H7 (cell line): ENCODE measurements around the gene LDLRAD4. TPM values are rescaled to one million over a fixed set of nuclear protein-coding genes. Genes with fewer than 3 reads are reported as not detected.

Experiments used
- DNase-seq: peaks from one replicate; pipeline ENCODE4 v3.0.0; 2012
- H3K27me3 ChIP-seq: 2 replicates; pipeline ENCODE4 v1.6.0; 2011; ENCODE audit warnings: mild to moderate bottlenecking, low read length; ENCODE audit not compliant: control insufficient read depth, insufficient read depth
- H3K36me3 ChIP-seq: replicated peaks from 2 replicates; pipeline ENCODE4 v1.5.1; 2011; ENCODE audit warnings: low read length; ENCODE audit not compliant: control insufficient read depth, insufficient read depth
- H3K4me3 ChIP-seq: 2 replicates; pipeline ENCODE4 v1.5.1; 2011; ENCODE audit warnings: low read depth, mild to moderate bottlenecking, control low read depth, low read length, moderate library complexity; ENCODE audit not compliant: insufficient read depth
- total RNA-seq: library from RNA; depleted of rRNA; stranded (reverse); fragments of >200 nt; shearing (Covaris generic); gene quantifications from 2 replicates; pipeline ENCODE4 v1.2.3, GENCODE V29; 2014

Gene LDLRAD4
- total RNA-seq, 1 experiment from 2014 or later, result 21.0 TPM

DNA sequence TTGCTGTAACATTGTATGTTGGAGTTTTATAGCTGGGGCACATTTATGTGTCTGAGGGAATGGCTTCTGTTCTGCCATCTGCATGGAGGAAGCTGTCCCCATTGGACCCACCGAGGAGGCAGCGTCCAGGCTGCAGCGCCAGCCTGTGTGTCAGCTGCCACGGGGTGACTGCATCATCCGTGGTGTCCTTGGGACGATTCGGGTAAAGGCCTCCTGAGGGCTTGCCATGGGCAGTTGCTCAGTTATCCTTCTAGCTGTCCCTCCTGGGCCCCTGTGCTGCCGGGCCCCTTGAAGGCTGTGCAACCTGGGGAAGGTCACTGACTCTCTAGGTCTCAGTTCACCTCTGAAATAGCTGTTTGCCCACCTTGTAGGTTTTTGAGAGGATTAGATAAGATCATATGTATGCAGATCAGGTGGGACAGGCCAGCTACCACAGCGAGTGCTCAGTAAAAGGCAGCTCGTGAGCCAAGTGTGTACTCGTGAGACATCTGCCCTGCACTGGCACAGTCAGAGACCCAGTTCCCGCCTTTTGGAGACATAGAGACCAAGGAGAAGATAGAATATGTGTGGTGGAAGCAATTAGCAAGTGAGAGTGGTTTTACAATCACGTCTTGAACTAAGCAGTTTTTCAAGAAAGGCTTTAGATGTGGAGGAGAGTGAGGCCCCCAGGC lies 10.6 kb downstream of the LDLRAD4 start:
- Histone ChIP-seq H3K27me3 (no peaks in the 10 kb centered on the region), H3K4me3 (no peak overlapping the region), H3K36me3 (no peaks in the 10 kb centered on the region)
- DNase-seq, result no peak

DNA sequence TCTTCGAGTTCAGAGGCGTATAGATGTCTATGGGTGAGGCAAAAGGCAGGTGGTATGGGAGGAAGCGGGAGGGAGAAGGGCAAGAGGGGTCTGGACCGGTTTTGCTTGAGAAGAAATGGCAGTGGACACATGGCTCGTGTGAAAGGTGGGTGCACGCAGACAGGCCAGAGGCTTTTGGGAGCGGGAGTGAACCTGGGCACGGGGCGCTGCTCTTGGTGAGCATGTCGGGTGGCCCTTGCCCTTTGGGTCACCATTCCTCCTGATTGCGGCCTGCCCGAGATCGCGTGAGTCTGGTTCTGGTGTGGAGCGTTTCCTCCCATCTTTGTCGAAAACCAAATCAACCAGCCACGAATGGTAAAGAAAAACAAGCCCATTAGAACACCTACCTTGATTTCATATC lies 12.6 kb downstream of the LDLRAD4 start:
- Histone ChIP-seq H3K4me3 (no peak overlapping the region), H3K27me3 (no peaks in the 10 kb centered on the region), H3K36me3 (no peaks in the 10 kb centered on the region)
- no peak for DNase-seq

DNA sequence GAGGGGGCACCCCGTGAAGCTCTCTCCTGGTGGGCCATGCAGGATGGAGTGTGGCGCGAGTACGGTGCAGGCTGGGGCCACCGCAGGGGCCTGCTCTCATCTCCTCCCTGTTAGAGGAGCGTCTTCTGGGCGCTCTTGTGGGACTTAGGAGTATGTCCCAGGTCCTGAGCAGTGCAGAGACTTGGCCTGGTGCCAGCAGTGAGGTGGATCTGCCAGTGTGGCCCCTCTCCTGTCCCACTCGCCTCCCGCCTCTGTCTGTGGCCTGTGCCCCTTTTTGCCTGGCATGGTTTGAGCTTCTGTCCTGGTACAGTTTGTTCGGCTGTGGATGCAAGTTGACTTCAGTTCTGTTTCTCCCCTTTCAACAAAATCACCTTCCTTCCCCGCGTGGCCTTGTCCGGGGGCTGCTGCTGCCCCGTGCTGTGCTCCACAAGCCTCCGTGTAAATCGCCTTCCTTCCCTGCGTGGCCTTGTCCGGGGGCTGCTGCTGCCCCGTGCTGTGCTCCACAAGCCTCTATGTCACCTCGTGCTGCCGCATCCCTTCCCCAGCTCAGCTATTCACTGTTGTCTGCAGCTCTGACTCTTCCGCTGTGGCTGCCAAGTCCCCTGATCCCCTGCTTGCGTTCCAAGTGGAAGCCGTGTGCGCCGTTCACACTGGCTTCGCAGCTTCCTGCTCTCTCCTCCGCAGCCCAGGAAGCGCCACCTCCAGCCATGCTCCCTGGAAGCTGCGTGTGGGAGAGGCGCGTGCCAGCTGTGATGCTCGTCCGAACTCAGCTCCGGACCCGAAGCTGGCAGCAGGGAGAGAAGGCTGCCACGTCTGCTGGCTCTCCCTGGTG lies 13.7 kb downstream of the LDLRAD4 start:
- H3K27me3 ChIP-seq, result no peaks in the 10 kb centered on the region
- no peak for DNase-seq
- no peak overlapping the region for H3K4me3 ChIP-seq
- no peaks in the 10 kb centered on the region for H3K36me3 ChIP-seq

DNA sequence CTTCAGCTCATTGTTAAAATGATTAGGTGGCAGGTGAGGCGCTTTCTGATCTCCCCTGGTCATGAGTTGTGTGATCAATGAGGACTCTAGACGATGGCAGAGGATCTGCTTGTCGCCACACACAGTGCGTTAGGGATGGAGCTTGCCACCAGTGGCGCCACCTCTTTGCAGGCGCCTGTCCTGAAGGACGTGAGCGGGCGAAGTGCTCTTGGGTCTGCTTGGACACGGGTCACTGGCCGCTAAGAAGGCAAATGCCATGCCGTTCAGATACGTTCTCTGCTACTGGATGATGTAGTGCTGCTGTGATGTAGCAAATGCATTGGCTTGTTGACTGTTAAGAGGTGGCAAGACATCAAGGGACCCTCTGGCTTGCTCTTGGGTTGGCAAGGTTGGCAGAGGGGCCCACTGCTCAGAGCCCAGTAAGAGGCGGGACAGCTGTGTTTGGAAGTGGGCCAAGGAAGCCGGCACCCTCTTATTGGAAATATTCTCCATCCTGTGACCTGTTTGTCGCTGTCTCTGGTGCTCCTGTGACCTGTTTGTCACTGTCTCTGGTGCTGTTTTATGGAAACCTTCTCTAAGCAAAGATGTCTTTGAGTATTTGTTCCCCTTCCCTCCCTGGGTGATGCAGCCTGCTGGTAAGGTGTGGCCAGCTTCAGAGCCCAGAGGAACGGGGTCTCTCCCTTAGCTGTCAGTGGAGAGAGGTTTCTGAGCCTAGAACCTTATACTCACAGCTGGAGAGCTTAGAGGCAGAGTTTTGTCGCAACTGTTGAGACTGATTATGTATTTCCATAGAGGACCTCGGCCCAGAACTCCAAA lies 14.6 kb downstream of the LDLRAD4 start:
- DNase-seq, result no peak
- Histone ChIP-seq H3K4me3 (no peak overlapping the region), H3K36me3 (no peaks in the 10 kb centered on the region), H3K27me3 (no peaks in the 10 kb centered on the region)

DNA sequence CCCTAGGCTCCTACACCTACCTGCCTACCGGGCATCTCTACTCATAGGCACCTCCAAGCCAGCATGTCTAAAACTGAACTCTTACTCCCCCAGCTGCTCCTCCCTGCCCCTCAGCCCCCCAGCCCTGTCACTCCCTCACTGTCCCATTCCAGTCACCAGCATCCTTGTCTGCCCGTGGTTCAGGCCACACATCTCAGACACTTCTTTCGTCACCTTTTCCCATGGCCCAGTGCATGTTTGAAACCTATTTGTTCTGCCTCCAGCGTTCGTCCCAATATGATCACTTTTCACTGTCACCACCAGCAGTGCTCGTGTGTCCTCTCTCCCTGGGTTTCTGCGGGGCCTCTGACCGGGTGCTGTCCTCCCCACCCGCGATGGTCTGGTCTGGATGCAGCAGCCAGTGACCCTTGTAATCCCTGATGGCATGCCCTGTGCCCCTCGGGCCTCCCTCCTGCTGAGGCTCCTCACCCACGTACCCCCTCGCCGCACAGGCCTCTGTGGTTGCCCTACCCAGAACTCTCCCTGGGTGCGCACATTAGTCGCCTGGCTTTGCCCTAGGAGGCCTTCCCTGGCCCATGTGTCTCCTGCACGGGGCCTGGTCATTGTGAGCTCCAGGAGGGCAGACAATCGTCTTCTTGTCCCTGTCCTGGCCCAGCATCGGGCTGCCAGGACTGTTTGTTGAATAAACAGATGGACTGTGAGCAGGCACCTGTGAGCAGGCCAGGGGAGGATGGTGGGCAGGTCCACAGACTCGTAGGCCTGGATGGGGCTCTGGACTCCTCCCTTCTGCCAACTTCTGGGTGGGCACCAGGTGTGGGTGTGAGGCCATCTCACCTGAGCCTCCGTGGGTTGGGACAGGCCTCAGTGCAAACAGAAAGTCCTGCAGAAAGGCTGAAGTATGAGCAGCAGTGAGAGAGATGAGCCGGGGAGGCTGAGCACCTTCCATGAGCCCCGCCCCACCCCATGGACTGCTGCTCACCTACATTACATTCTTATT lies 15.5 kb downstream of the LDLRAD4 start:
- Histone ChIP-seq H3K4me3 (no peak overlapping the region), H3K27me3 (no peaks in the 10 kb centered on the region), H3K36me3 (no peaks in the 10 kb centered on the region)
- DNase-seq, result no peak

GRCh38 chr18:13235421-13235831 lies 16.9 kb downstream of the LDLRAD4 start:
- no peaks in the 10 kb centered on the region for H3K36me3 ChIP-seq
- DNase-seq, result peak; percentile 33
- H3K27me3 ChIP-seq, result no peaks in the 10 kb centered on the region
- no peak overlapping the region for H3K4me3 ChIP-seq

DNA sequence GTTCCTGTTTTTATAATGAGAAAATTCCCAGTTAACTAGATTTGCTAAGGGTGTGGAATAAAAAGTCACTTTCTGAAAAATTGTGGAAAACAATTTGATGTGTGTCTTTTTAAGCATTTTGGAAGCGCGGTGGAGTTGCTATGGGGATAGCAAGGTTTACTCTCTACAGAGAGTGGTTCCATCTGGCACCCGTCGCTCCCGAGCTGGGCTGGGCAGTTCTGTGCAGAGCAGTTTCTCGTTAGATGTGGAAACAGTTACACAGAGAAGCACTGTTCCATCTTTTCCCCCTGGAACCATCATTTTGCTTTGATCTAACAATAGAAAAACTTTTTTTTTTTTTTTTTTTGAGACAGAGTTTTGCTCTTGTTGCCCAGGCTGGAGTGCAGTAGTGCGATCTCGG lies 17.4 kb downstream of the LDLRAD4 start:
- Histone ChIP-seq H3K4me3 (no peak overlapping the region), H3K27me3 (no peaks in the 10 kb centered on the region), H3K36me3 (no peaks in the 10 kb centered on the region)
- peak; percentile 27 for DNase-seq

GRCh38 chr18:13236411-13236810 lies 17.9 kb downstream of the LDLRAD4 start:
- Histone ChIP-seq H3K4me3 (no peak overlapping the region), H3K36me3 (no peaks in the 10 kb centered on the region), H3K27me3 (no peaks in the 10 kb centered on the region)
- DNase-seq, result no peak

GRCh38 chr18:13237073-13237472 lies 18.5 kb downstream of the LDLRAD4 start:
- Histone ChIP-seq H3K4me3 (no peak overlapping the region), H3K36me3 (no peaks in the 10 kb centered on the region), H3K27me3 (no peaks in the 10 kb centered on the region)
- DNase-seq, result no peak

DNA sequence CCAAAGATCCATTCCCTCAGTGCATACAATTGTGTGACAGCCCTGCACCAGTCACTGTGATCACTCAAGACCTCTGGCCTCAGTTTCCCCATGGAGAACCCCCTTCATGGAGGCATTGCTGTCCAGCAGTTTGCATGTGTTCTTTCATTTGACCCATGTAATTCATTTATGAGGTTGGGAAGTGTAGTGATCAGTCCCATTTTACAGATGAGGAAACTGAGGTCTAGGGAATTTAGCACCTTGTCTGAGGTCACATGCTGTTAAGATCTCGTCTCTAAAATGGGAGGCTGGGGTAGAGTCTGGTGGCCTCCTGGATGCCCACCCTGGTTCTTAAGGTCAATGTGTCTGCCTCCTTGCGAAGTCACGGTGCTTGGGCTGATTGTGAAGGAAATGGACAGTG lies 19.1 kb downstream of the LDLRAD4 start:
- no peak overlapping the region for H3K4me3 ChIP-seq
- no peaks in the 10 kb centered on the region for H3K27me3 ChIP-seq
- H3K36me3 ChIP-seq, result no peaks in the 10 kb centered on the region
- DNase-seq, result no peak

GRCh38 chr18:13239171-13239956 lies 20.8 kb downstream of the LDLRAD4 start:
- DNase-seq, result peak; percentile 77
- Histone ChIP-seq H3K36me3 (no peaks in the 10 kb centered on the region), H3K27me3 (no peaks in the 10 kb centered on the region), H3K4me3 (no peak overlapping the region)

DNA sequence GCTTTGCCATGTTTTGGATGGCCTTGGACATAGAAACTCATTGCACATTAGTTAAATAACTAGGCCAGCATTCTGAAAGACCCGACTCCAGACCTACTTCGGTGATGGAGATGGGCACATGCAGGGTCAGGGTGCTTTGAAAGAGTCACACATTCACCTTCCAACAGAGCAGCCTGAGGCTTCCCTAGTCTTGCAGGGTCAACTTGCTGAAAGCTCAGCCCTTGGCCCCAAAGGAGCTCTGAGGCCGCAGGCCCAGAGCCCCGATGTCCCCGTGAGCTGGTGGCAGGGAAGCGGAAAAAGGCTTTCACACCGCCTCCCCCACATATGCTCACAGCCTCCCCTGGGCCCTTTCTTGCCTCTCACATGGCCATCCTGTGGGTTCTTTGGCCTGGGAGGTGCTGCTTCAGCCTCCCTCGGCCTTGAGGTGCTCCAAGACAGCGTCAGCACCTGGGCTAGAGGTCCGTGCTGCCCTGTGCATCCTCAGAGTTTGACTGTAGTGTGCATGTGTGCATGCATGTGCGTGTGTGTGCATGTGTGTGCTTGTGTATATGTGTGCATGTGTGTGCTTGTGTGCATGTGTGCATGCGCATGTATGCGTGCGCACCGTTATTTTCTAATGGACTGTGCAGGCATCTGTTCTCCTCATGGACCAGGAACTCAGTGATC lies 21.6 kb downstream of the LDLRAD4 start:
- Histone ChIP-seq H3K4me3 (no peak overlapping the region), H3K27me3 (no peaks in the 10 kb centered on the region), H3K36me3 (no peaks in the 10 kb centered on the region)
- peak; percentile 21 for DNase-seq
